Fibroblast of the aortic adventitia (primary cell): ENCODE measurements around the gene PHF10. TPM values are rescaled to one million over a fixed set of nuclear protein-coding genes. Genes with fewer than 3 reads are reported as not detected.

Experiments used
- DNase-seq: peaks from one replicate; pipeline ENCODE4 v3.0.0-alpha.2; 2010; ENCODE audit warnings: low read depth
- H3K4me3 ChIP-seq: 2 replicates; pipeline ENCODE4 v1.5.1; 2011; ENCODE audit warnings: low read depth, mild to moderate bottlenecking, control low read depth, low read length, moderate library complexity
- total RNA-seq: library from RNA; depleted of rRNA; stranded (reverse); fragments of >200 nt; gene quantifications from 2 replicates; pipeline ENCODE4 v1.2.3, GENCODE V29; 2012; ENCODE audit warnings: low replicate concordance
- TF ChIP-seq, protein P1 (sequence below): IDR thresholded peaks from 2 replicates; pipeline ENCODE4 v1.5.1; 2011; ENCODE audit warnings: mild to moderate bottlenecking, low read length, control low read depth, inconsistent platforms; ENCODE audit not compliant: insufficient read depth

The PHF10 gene
- total RNA-seq, 1 donor, result 18.9 TPM

DNA sequence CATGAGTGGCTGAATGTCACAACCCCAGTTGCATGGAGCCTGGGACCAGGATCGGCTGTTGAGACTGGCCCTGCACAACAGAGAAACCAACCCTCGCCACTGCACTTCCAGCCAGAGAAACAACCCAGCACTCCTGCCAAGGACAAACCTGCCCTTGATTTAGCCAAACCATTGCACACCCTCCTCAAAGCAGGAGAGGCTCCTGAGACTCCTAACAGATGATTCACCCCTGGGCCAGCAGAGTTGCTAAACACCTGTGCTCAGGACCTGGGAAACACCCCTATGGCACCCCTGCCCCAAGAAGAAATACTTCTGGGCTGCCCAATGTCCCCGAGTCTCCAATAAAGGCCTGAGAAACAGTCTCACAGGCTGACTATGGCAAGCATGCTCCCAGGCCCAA, 40.2 kb downstream of the PHF10 start:
- no peak for DNase-seq
- no peak overlapping the region for H3K4me3 ChIP-seq
- TF ChIP-seq, protein P1, sequence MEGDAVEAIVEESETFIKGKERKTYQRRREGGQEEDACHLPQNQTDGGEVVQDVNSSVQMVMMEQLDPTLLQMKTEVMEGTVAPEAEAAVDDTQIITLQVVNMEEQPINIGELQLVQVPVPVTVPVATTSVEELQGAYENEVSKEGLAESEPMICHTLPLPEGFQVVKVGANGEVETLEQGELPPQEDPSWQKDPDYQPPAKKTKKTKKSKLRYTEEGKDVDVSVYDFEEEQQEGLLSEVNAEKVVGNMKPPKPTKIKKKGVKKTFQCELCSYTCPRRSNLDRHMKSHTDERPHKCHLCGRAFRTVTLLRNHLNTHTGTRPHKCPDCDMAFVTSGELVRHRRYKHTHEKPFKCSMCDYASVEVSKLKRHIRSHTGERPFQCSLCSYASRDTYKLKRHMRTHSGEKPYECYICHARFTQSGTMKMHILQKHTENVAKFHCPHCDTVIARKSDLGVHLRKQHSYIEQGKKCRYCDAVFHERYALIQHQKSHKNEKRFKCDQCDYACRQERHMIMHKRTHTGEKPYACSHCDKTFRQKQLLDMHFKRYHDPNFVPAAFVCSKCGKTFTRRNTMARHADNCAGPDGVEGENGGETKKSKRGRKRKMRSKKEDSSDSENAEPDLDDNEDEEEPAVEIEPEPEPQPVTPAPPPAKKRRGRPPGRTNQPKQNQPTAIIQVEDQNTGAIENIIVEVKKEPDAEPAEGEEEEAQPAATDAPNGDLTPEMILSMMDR, result no peak

DNA sequence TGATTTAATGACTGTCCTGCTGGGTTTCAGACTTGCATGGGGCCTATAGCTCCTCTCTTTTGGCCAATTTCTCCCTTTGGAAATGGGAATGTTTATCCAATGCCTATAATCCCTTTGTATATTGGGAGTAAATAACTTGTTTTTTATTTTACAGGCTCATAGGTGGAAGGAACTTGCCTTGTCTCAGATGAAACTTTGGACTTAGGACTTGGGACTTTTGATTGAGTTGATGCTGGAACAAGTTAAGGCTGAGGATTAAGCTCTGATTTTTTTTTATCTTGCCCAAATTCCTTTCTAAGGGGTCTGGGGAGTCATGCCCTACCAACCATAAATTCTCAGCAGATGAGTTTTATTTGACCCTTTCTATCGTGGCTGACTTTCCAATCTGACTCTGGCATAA, 46.0 kb downstream of the PHF10 start:
- TF ChIP-seq, protein P1, result no peak
- no peak overlapping the region for H3K4me3 ChIP-seq
- DNase-seq, result no peak

DNA sequence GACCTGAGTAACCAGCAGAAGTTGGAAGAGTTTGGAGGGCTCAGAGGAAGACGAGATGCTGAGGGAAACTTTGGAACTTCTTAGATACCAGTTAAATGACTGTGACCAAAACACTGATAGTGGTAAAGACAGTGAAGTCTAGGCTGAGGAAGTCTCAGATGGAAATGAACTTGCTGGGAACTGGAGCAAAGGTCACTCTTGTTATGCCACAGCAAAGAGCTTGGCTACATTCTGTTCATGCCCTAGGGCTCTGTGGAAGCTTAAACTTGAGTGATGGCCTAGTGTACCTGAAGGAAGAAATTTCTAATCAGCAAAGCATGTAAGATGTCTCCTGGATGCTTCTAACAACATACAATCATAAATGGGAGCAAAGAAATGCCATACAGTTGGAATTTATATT, 47.2 kb downstream of the PHF10 start:
- no peak overlapping the region for H3K4me3 ChIP-seq
- TF ChIP-seq, protein P1, result no peak
- DNase-seq, result no peak

DNA sequence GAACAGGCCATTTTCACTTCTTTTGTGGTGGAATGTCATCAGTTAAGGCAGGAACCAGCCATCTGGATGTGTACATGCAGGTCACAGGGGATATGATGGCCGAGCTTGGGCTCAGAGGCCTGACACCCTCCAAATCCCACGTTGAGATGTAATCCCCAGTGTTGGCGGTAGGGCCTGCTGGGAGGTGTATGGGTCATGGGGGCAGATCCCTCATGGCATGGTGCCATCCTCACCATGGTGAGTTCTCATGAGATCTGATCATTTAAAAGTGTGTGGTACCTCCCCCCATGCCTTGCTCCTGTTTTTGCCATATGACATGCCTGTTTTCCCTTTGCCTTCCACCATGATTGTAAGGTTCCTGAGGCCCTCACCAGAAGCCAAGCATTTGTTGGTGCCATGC, 49.3 kb downstream of the PHF10 start:
- no peak for DNase-seq
- TF ChIP-seq, protein P1, result no peak
- no peak overlapping the region for H3K4me3 ChIP-seq

DNA sequence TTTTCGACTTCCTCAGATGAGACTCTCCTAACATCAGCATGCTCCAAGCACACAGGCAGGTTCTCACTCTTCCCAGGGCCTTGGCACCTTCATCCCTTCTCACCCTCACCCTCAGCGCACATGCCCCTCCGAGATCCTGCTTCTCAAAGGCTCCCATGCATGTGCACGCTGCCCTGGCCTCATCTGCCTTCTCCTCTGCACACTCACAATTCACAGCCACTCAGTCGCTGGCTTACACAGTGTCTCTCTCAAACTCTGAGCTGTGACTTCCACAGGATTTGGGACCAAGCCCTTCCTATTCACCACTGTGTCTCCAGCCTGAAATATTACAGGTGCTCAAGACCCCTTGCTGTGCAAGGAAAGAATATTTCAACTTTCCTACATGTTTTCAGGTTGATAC, 52.7 kb downstream of the PHF10 start:
- H3K4me3 ChIP-seq, result no peak overlapping the region
- no peak for DNase-seq
- TF ChIP-seq, protein P1, result no peak

DNA sequence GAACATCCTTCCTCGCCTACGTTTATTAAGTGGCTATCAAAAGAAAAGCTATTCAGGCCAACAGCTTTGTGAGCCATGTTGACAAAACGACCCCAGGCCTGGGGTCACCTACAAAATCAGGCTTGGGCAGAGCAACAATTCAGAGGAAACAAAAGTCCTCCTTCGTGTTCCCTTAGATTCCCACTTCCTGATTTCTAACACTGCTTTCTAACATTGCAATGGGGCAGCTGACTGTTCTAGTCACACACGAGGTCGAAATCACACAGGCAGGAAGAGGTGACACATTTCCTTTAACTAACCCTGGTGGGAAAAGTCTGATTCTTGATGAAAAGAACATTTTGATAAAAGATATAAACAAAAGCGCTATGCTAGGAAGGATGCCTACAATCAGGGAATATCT, 54.4 kb downstream of the PHF10 start:
- TF ChIP-seq, protein P1, result no peak
- DNase-seq, result no peak
- no peak overlapping the region for H3K4me3 ChIP-seq

DNA sequence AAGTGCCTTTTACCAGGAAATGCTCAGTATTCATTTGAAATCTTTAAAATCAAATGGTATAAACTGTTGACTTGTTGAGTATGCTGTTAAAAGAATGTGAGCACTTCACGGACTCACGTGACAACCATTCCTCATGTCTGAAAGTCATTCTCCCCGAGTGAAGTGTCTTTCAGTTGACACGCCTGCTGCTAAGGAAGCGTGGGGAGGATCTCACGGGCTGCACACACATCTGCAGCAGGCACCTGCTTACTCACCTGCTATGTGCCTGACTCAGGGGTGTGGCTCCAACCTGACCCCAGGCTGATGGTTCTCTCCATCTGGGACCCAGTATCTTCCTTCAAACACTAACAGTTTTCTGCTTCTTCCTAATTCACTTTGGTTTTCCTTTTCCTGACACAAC, 55.2 kb downstream of the PHF10 start:
- DNase-seq, result no peak
- H3K4me3 ChIP-seq, result no peak overlapping the region
- TF ChIP-seq, protein P1, result no peak
